Thoracic aorta (tissue), 2 donors: Measurements from ENCODE around the gene CPVL. TPM values are rescaled to one million over a fixed set of nuclear protein-coding genes. Genes with fewer than 3 reads are reported as not detected.

Experiments
- ATAC-seq: fragments of 150-250 bp; one replicate; pipeline ENCODE4 v1.8.0; 2017; ENCODE audit warnings: low read depth; ENCODE audit not compliant: insufficient number of reproducible peaks, low FRiP score
- DNase-seq: peaks from one replicate; pipeline ENCODE4 v3.0.0-alpha.2; 2020; ENCODE audit warnings: low spot score
- H3K27ac ChIP-seq, 2 donors: fragments of 200-600 bp; sonication (generic); 1 replicate in 1 of 2; 2 replicates in 1 of 2; pipeline ENCODE4 v1.5.1; 2016; ENCODE audit warnings: mild to moderate bottlenecking in 2 of 2, moderate library complexity in 2 of 2
- H3K27me3 ChIP-seq: fragments of 200-600 bp; sonication (generic); replicated peaks from 2 replicates; pipeline ENCODE4 v1.6.0; 2016; ENCODE audit warnings: mild to moderate bottlenecking; ENCODE audit not compliant: insufficient read depth
- H3K36me3 ChIP-seq: fragments of 200-600 bp; sonication (generic); one replicate; pipeline ENCODE4 v1.5.1; 2016
- H3K4me1 ChIP-seq, 2 donors: fragments of 200-600 bp; sonication (generic); 1 replicate in 1 of 2; 2 replicates in 1 of 2; pipeline versions ENCODE4 v1.5.1 to v1.6.0; 2016; ENCODE audit warnings: low read depth in 2 of 2, mild to moderate bottlenecking in 1 of 2; ENCODE audit not compliant: control insufficient read depth in 1 of 2
- H3K4me3 ChIP-seq: fragments of 200-600 bp; sonication (generic); 2 replicates; pipeline ENCODE4 v1.5.1; 2016; ENCODE audit warnings: mild to moderate bottlenecking
- H3K9me3 ChIP-seq: fragments of 200-600 bp; sonication (generic); 2 replicates; pipeline ENCODE4 v1.5.1; 2016
- total RNA-seq, 2 donors: library from RNA; depleted of rRNA; stranded (reverse); fragments of >200 nt; gene quantifications; one replicate each; pipeline versions ENCODE4 v1.1.0 to v1.2.3, GENCODE V29; 2016
- TF ChIP-seq, protein P1 (sequence below): fragments of 200-600 bp; sonication (generic); IDR thresholded peaks from one replicate; pipeline ENCODE4 v1.5.1; 2019; ENCODE audit warnings: antibody characterized with exemption

Gene CPVL
- total RNA-seq, 2 donors from 2014 or later = 21.0 to 22.9 TPM

DNA sequence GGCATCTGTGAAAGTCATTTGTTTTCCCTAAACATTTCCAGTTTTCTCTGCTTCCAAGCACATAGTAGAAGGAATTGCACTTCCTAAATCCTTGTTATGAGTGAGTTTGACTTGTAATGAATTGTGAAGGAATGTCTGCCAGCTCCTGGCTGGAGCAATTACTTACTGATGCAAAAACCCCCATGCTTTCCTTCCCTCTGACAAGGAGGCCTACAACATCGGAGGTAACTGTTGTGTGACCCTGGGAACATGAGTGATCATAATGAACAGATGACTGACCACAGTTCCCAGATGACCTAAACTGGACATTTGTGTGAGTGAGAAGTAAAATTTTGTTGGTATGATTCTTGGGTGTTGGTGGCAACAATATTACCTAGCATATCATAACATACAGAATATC, 21.4 kb upstream of the CPVL start:
- Histone ChIP-seq H3K4me1 (no peaks in the 10 kb centered on the region), H3K27ac (no peak overlapping the region), H3K27me3 (no peaks in the 10 kb centered on the region), H3K9me3 (no peaks in the 10 kb centered on the region), H3K4me3 (no peak overlapping the region), H3K36me3 (no peaks in the 10 kb centered on the region)
- DNase-seq (no peak), ATAC-seq (no peak)
- TF ChIP-seq, protein P1, sequence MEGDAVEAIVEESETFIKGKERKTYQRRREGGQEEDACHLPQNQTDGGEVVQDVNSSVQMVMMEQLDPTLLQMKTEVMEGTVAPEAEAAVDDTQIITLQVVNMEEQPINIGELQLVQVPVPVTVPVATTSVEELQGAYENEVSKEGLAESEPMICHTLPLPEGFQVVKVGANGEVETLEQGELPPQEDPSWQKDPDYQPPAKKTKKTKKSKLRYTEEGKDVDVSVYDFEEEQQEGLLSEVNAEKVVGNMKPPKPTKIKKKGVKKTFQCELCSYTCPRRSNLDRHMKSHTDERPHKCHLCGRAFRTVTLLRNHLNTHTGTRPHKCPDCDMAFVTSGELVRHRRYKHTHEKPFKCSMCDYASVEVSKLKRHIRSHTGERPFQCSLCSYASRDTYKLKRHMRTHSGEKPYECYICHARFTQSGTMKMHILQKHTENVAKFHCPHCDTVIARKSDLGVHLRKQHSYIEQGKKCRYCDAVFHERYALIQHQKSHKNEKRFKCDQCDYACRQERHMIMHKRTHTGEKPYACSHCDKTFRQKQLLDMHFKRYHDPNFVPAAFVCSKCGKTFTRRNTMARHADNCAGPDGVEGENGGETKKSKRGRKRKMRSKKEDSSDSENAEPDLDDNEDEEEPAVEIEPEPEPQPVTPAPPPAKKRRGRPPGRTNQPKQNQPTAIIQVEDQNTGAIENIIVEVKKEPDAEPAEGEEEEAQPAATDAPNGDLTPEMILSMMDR = no peak

DNA sequence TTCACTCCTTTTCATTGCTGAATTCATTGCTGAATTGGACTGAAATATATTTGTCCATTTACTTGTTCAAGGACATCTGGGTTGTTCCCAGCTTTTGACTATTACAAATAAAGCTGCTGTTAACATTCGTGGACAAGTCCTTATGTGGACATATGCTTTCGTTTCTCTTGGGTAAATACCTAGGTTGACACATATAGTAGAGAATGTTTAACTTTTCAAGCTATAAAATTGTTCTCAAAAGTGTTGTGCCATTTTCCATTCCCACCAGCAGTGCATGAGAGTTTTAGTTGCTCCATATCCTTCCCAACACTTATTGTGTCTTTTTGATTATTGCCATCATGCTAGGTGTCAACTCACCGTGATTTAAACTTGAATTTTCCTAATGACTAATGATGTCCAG, 17.5 kb upstream of the CPVL start:
- DNase-seq = no peak
- Histone ChIP-seq H3K4me1 (no peaks in the 10 kb centered on the region), H3K4me3 (no peak overlapping the region), H3K27me3 (no peaks in the 10 kb centered on the region), H3K36me3 (no peaks in the 10 kb centered on the region), H3K9me3 (no peaks in the 10 kb centered on the region), H3K27ac (no peak overlapping the region)
- TF ChIP-seq, protein P1 = no peak
- no peak for ATAC-seq

DNA sequence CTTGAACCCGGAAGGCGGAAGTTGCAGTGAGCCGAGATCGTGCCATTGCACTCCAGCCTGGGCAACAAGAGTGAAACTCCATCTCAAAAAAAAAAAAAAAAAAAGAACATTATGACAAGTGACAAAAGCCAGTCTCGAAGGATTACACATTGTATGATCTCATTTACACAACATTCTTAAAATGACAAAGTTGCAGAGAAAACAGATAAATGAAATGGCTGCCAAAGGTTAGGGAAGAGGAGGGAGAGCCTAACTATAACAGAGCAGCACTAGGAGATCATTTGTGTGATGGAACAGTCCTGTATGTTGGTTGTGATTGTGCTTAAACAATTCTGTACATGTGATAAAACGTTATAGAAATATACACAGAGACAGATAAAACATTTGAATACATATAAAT, 16.2 kb upstream of the CPVL start:
- ATAC-seq (no peak), DNase-seq (no peak)
- Histone ChIP-seq H3K4me1 (no peaks in the 10 kb centered on the region), H3K9me3 (no peaks in the 10 kb centered on the region), H3K27ac (no peak overlapping the region), H3K4me3 (no peak overlapping the region), H3K36me3 (no peaks in the 10 kb centered on the region), H3K27me3 (no peaks in the 10 kb centered on the region)
- TF ChIP-seq, protein P1 = no peak

DNA sequence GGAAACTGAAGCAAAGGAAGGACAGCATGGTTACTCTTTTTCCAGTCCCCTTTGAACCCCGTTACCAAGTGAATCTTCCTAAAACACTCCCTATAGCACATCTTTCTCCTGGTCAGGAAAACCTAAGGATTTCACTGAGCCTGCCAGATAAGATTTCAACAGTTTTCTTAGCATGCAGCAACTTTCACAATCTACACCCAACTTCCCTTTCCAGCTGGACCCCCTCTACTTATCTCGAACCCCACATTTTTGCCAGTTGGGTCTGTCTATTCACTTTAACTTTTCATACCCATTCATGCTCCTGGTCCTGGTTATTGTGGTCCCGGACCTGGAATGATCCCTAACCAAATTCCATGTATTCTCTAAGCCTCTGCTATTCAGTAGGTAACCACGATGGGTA, 14.9 kb upstream of the CPVL start:
- Histone ChIP-seq H3K27me3 (no peaks in the 10 kb centered on the region), H3K4me1 (no peaks in the 10 kb centered on the region), H3K4me3 (no peak overlapping the region), H3K9me3 (no peaks in the 10 kb centered on the region), H3K36me3 (no peaks in the 10 kb centered on the region), H3K27ac (no peak overlapping the region)
- ATAC-seq (no peak), DNase-seq (no peak)
- TF ChIP-seq, protein P1 = no peak

DNA sequence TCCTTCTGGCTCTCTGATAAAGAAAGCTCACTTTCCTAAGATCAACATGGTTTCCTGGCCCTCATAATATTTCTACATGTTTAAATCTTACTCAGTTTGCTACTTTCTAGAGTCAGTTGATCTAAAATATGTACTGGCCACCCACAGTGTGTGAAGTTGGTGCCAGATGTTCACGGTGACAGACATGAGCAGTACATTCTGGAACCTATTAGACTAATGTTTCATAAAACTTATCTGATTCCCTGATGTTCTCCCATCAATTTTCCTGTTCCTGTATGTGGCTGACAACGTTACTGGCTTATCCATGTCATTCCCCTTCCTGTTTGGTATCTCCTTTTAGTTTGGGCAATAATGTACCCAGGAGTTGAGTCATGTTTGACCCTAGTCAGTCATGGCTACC, 13.7 kb upstream of the CPVL start:
- Histone ChIP-seq H3K27me3 (no peaks in the 10 kb centered on the region), H3K4me1 (no peaks in the 10 kb centered on the region), H3K9me3 (no peaks in the 10 kb centered on the region), H3K4me3 (no peak overlapping the region), H3K36me3 (no peaks in the 10 kb centered on the region), H3K27ac (no peak overlapping the region)
- DNase-seq = no peak
- no peak for ATAC-seq
- TF ChIP-seq, protein P1 = no peak
